Renal cortical epithelial cell (primary cell): Measurements from ENCODE around the gene SPTBN1. TPM values are rescaled to one million over a fixed set of nuclear protein-coding genes. Genes with fewer than 3 reads are reported as not detected.
A peak's percentile ranks its signal among the peaks of the same experiment; 100 is the strongest.

ENCODE experiments used
- DNase-seq: peaks from one replicate; pipeline ENCODE4 v3.0.0-alpha.2; 2011; ENCODE audit warnings: low read depth
- total RNA-seq: library from RNA; depleted of rRNA; stranded (reverse); fragments of >200 nt; gene quantifications from 2 replicates; pipeline ENCODE4 v1.2.3, GENCODE V29; 2014

The SPTBN1 gene
- total RNA-seq, 1 donor from 2014 or later: 447 TPM

GRCh38 chr2:54609241-54609640 lies 153.1 kb downstream of the SPTBN1 start:
- DNase-seq: no peak

GRCh38 chr2:54609647-54610046 lies 153.5 kb downstream of the SPTBN1 start:
- no peak for DNase-seq

GRCh38 chr2:54610700-54611099 lies 154.6 kb downstream of the SPTBN1 start:
- DNase-seq: no peak

GRCh38 chr2:54611830-54612545 lies 155.9 kb downstream of the SPTBN1 start:
- DNase-seq: peak; percentile 47

GRCh38 chr2:54613386-54613785 lies 157.3 kb downstream of the SPTBN1 start:
- DNase-seq: peak; percentile 54

- peak; percentile 83 for DNase-seq
Observed at GRCh38 chr2:54613794-54614257, 157.7 kb downstream of the SPTBN1 start.

GRCh38 chr2:54614819-54615218 lies 158.7 kb downstream of the SPTBN1 start:
- DNase-seq: no peak

GRCh38 chr2:54615832-54616534 lies 159.9 kb downstream of the SPTBN1 start:
- DNase-seq: no peak

GRCh38 chr2:54617409-54617808 lies 161.3 kb downstream of the SPTBN1 start:
- no peak for DNase-seq

- DNase-seq: no peak
Observed at GRCh38 chr2:54618646-54619565, 162.8 kb downstream of the SPTBN1 start.

GRCh38 chr2:54619660-54620231 lies 163.6 kb downstream of the SPTBN1 start:
- no peak for DNase-seq

- no peak for DNase-seq
Observed at GRCh38 chr2:54620948-54621347, 164.8 kb downstream of the SPTBN1 start.

GRCh38 chr2:54624591-54625071 lies 168.5 kb downstream of the SPTBN1 start:
- DNase-seq: no peak

- no peak for DNase-seq
Observed at GRCh38 chr2:54626131-54626530, 170.0 kb downstream of the SPTBN1 start.

- no peak for DNase-seq
Observed at GRCh38 chr2:54626884-54627283, 170.8 kb downstream of the SPTBN1 start.

- DNase-seq: no peak
Observed at GRCh38 chr2:54627973-54628372, 171.8 kb downstream of the SPTBN1 start.

- DNase-seq: no peak
Observed at GRCh38 chr2:54628418-54628817, 172.3 kb downstream of the SPTBN1 start.

GRCh38 chr2:54628957-54629356 lies 172.8 kb downstream of the SPTBN1 start:
- DNase-seq: no peak

GRCh38 chr2:54629390-54629789 lies 173.3 kb downstream of the SPTBN1 start:
- DNase-seq: no peak

GRCh38 chr2:54629914-54630857 lies 174.1 kb downstream of the SPTBN1 start:
- peak; percentile 96 for DNase-seq
